GM12892 (cell line): ENCODE data around the gene FTL.

ENCODE experiments used
- POLR2A ChIP-seq: IDR thresholded peaks from 2 replicates; pipeline ENCODE4 v1.6.1; 2011; ENCODE audit warnings: low read depth, low read length, control low read depth
- POLR2AphosphoS5 ChIP-seq: IDR thresholded peaks from 2 replicates; pipeline ENCODE4 v1.6.1; 2011; ENCODE audit warnings: low read depth, low read length, control low read depth
- TAF1 ChIP-seq: IDR thresholded peaks from 2 replicates; pipeline ENCODE4 v1.6.1; 2011; ENCODE audit warnings: low read depth, mild to moderate bottlenecking, control low read depth, low read length, borderline replicate concordance

GRCh38 chr19:49009828-49010227 lies 44.7 kb downstream of the FTL start:
- TF ChIP-seq TAF1 (no peak), POLR2A (no peak), POLR2AphosphoS5 (no peak)
